Endothelial cell of umbilical vein (primary cell): ENCODE measurements around the gene AFAP1L2. TPM values are rescaled to one million over a fixed set of nuclear protein-coding genes. Genes with fewer than 3 reads are reported as not detected.

Source experiments
- BruUV-seq: library from RNA; stranded (reverse); fragments of 400-500 nt; replicated peaks from 2 replicates; lab custom pipeline; 2021; lab: Mats Ljungman, UMichigan
- CTCF ChIA-PET: fragments of 300-600, 350-600 bp; sonication (Branson Sonifier 250); formaldehyde crosslinking; loops from one replicate; lab custom pipeline; 2021; ENCODE audit warnings: antibody characterized with exemption, inconsistent platforms; lab: Charles Lee
- POLR2A ChIA-PET: fragments of 300-600, 350-600 bp; sonication (Branson Sonifier 250); formaldehyde crosslinking; loops from one replicate; lab custom pipeline; 2021; ENCODE audit warnings: antibody characterized with exemption, inconsistent platforms; lab: Charles Lee
- DNase-seq: peaks from one replicate; pipeline ENCODE4 v3.0.0-alpha.2; 2011; ENCODE audit warnings: low read depth, low spot score
- FAIRE-seq: peaks from 2 replicates; lab custom pipeline; 2011; peaks lifted over from hg19 to GRCh38; lab: Jason Lieb, UNC
- H2AFZ ChIP-seq: 2 replicates; pipeline ENCODE4 v1.6.0; 2012; ENCODE audit warnings: low read depth, low read length, control low read depth, inconsistent platforms
- H3K27ac ChIP-seq: 2 replicates; pipeline ENCODE4 v1.5.1; 2011; ENCODE audit warnings: low read depth, mild to moderate bottlenecking, control low read depth, low read length, moderate library complexity; ENCODE audit not compliant: insufficient read depth
- H3K27me3 ChIP-seq, 2 experiments: 2 replicates each; pipeline versions ENCODE4 v1.6.0 to v1.6.1; 2011; ENCODE audit warnings: low read length in 2 of 2, mixed read lengths in 1 of 2; ENCODE audit not compliant: control insufficient read depth in 2 of 2, insufficient read depth in 2 of 2
- H3K36me3 ChIP-seq, 2 experiments: 2 replicates in 1 of 2; 3 replicates in 1 of 2; pipeline ENCODE4 v1.5.1; 2011; ENCODE audit warnings: low read length in 2 of 2, mild to moderate bottlenecking in 1 of 2, moderate library complexity in 1 of 2; ENCODE audit not compliant: control insufficient read depth in 2 of 2, insufficient read depth in 2 of 2; ENCODE audit errors: extremely low read depth in 1 of 2
- H3K4me1 ChIP-seq: 3 replicates; pipeline ENCODE4 v1.5.1; 2011; ENCODE audit warnings: mild to moderate bottlenecking, low read length; ENCODE audit not compliant: control insufficient read depth, insufficient read depth; ENCODE audit errors: extremely low read depth
- H3K4me2 ChIP-seq: 2 replicates; pipeline ENCODE4 v1.6.1; 2011; ENCODE audit warnings: low read length, control low read depth, mixed read lengths; ENCODE audit not compliant: insufficient read depth
- H3K4me3 ChIP-seq, 3 experiments: fragments of 200-600 bp in 1 of 3; sonication (generic), shearing (Covaris generic) in 1 of 3; replicated peaks in 1 of 3; 2 replicates each; pipeline ENCODE4 v1.5.1; 2011 to 2016; ENCODE audit warnings: control low read depth in 3 of 3, low read length in 3 of 3, mild to moderate bottlenecking in 2 of 3, inconsistent platforms in 1 of 3, low read depth in 1 of 3, moderate library complexity in 1 of 3; ENCODE audit not compliant: insufficient read depth in 1 of 3
- H3K79me2 ChIP-seq: 2 replicates; pipeline ENCODE4 v1.6.0; 2012; ENCODE audit warnings: low read length, inconsistent platforms; ENCODE audit not compliant: control insufficient read depth, insufficient read depth
- H3K9ac ChIP-seq: replicated peaks from 2 replicates; pipeline ENCODE3; 2011; ENCODE audit warnings: low read length, control low read depth; ENCODE audit not compliant: insufficient read depth; ENCODE audit errors: extremely low read depth
- H3K9me1 ChIP-seq: replicated peaks from 3 replicates; pipeline ENCODE4 v1.6.0; 2011; ENCODE audit warnings: mild to moderate bottlenecking, low read length; ENCODE audit not compliant: control insufficient read depth, insufficient read depth; ENCODE audit errors: extremely low read depth
- H3K9me3 ChIP-seq: replicated peaks from 2 replicates; pipeline ENCODE4 v1.5.1; 2012; ENCODE audit warnings: low read length, inconsistent platforms; ENCODE audit not compliant: control insufficient read depth, insufficient read depth
- H4K20me1 ChIP-seq: replicated peaks from 2 replicates; pipeline ENCODE3; 2011; ENCODE audit warnings: mild to moderate bottlenecking, low read length; ENCODE audit not compliant: control insufficient read depth, insufficient read depth; ENCODE audit errors: extremely low read depth
- EZH2 ChIP-seq: IDR thresholded peaks from 2 replicates; pipeline ENCODE4 v1.6.1; 2012; ENCODE audit warnings: borderline replicate concordance, low read depth, mild to moderate bottlenecking, moderate library complexity, low read length, inconsistent platforms; ENCODE audit not compliant: severe bottlenecking
- GATA2 ChIP-seq: IDR thresholded peaks from 2 replicates; pipeline ENCODE4 v1.7.0; 2011; ENCODE audit warnings: low read depth, mild to moderate bottlenecking, moderate library complexity, mixed read lengths, low read length; ENCODE audit not compliant: insufficient read length, insufficient read depth
- JUN ChIP-seq: IDR thresholded peaks from 2 replicates; pipeline ENCODE4 v1.6.1; 2011; ENCODE audit warnings: borderline replicate concordance, low read depth; ENCODE audit not compliant: insufficient read length, insufficient read depth
- MYC ChIP-seq: IDR thresholded peaks from one replicate; pipeline ENCODE4 v1.6.1; 2011; ENCODE audit warnings: mild to moderate bottlenecking, low read depth, low read length
- POLR2A ChIP-seq: IDR thresholded peaks from 2 replicates; pipeline ENCODE4 v1.6.1; 2012; ENCODE audit warnings: low read depth, mild to moderate bottlenecking, control low read depth, low read length
- POLR2AphosphoS5 ChIP-seq: IDR thresholded peaks from 2 replicates; pipeline ENCODE4 v1.6.1; 2012; ENCODE audit warnings: low read depth, mild to moderate bottlenecking, control low read depth, low read length, moderate library complexity; ENCODE audit not compliant: insufficient read depth
- dilution Hi-C: fragments of 300-500 bp; cut with MboI; formaldehyde crosslinking; loops from one replicate; pipeline ENCODE4 v1.15.0; 2019; ENCODE audit warnings: low sequenced_read_pairs; ENCODE audit not compliant: extremely low pct_ligation_motif_present
- intact Hi-C: fragments of 100-400 bp; cut with micrococcal nuclease; formaldehyde crosslinking; loops from one replicate; pipeline ENCODE4 v1.10.0; 2022
- polyA plus RNA-seq, 4 experiments: library from polyadenylated mRNA; depleted of rRNA in 3 of 4; stranded (reverse) in 3 of 4; unstranded in 1 of 4; fragments of >200 nt; gene quantifications; 2 replicates each; pipeline versions ENCODE4 v1.2.1 to v1.2.3, GENCODE V29; 2011 to 2012; ENCODE audit warnings: missing spikeins in 1 of 4
- total RNA-seq: library from RNA; stranded (reverse); gene quantifications from 2 replicates; pipeline ENCODE4 v1.2.3, GENCODE V29; 2021
- TF ChIP-seq, protein P1 (sequence below), 2 donors: IDR thresholded peaks; 1 replicate in 1 of 2; 2 replicates in 1 of 2; pipeline ENCODE4 v1.5.1; 2011; ENCODE audit warnings: low read length in 2 of 2, mild to moderate bottlenecking in 2 of 2, moderate library complexity in 2 of 2, control low read depth in 1 of 2, inconsistent platforms in 1 of 2, low read depth in 1 of 2; ENCODE audit not compliant: insufficient read depth in 1 of 2; ENCODE audit errors: extremely low read depth in 1 of 2
- TF ChIP-seq, protein P2 (sequence below): IDR thresholded peaks from 2 replicates; pipeline ENCODE4 v1.6.1; 2011; ENCODE audit not compliant: insufficient read depth, insufficient read length

The AFAP1L2 gene
- total and polyA plus RNA-seq, 2 donors (not counting 3 experiments of a cell fraction or from before 2014, with no cell fraction given): 0.90 to 4.1 TPM

DNA sequence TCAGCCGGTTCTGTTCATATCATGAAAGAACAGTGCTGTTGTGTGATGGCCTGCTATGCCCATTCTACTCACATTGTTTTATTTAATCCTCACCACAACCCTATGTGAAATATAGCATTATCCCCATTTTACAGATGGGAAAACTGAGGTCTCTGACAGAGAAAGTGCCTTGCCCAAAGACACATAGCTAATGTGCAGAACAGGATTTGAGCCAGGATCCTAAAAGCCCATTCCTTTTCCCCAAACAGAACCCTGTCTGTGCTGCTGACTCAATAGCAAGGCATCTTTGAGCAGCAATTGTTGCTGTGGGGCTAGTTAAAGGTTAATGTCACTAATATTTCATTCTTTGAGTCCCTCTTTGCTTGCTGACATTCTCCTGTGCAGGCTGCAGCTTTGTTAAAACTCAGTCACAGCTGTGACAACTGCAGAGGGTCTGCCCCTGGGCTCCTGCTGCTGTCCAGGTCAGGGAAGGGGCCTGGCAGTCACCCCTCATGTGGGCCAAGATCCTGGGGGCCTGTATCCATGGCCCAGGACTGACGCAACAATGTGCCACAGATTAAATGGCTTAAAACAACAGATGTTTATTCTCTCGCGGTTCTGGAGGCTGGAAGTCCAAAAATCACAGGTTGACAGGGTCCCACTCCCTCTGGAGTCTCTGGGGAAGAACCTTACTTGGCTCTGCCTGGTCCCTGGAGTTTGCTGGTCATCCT, 40.4 kb downstream of the AFAP1L2 start:
- dilution Hi-C loops (no loop called here), intact Hi-C loops (no loop called here)
- Histone ChIP-seq H3K9me3 (no peaks in the 10 kb centered on the region), H3K36me3 (no peaks in the 10 kb centered on the region), H4K20me1 (no peaks in the 10 kb centered on the region), H3K9me1 (no peaks in the 10 kb centered on the region), H3K79me2 (no peaks in the 10 kb centered on the region), H3K9ac (no peak overlapping the region), H3K27me3 (peaks cover 9 to 34% of the 10 kb centered on the region in 2 experiments), H3K4me2 (no peak overlapping the region), H3K4me3 (no peak overlapping the region), H3K4me1 (peaks cover 5% of the 10 kb centered on the region), H3K27ac (no peak overlapping the region), H2AFZ (no peak overlapping the region)
- ChIA-PET POLR2A (no interaction called here), CTCF (interaction anchor here (1.2 kb wide), 1 partner anchor 60 kb away, joined by 4 read pairs; no protein-coding TSS in a partner anchor)
- DNase-seq (no peak), FAIRE-seq (no peak)
- TF ChIP-seq MYC: no peak
- TF ChIP-seq JUN: no peak
- TF ChIP-seq, protein P1, sequence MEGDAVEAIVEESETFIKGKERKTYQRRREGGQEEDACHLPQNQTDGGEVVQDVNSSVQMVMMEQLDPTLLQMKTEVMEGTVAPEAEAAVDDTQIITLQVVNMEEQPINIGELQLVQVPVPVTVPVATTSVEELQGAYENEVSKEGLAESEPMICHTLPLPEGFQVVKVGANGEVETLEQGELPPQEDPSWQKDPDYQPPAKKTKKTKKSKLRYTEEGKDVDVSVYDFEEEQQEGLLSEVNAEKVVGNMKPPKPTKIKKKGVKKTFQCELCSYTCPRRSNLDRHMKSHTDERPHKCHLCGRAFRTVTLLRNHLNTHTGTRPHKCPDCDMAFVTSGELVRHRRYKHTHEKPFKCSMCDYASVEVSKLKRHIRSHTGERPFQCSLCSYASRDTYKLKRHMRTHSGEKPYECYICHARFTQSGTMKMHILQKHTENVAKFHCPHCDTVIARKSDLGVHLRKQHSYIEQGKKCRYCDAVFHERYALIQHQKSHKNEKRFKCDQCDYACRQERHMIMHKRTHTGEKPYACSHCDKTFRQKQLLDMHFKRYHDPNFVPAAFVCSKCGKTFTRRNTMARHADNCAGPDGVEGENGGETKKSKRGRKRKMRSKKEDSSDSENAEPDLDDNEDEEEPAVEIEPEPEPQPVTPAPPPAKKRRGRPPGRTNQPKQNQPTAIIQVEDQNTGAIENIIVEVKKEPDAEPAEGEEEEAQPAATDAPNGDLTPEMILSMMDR (IDR thresholded peaks at IDR 0.05; ENCODE audit: extremely low read depth in 1 of 2, insufficient read depth in 1 of 2, low read depth in 1 of 2, low read length in 2 of 2): no peak
- no peak for TF ChIP-seq GATA2
- no peak for TF ChIP-seq POLR2AphosphoS5
- no peak for TF ChIP-seq POLR2A
- no peak for TF ChIP-seq EZH2
- TF ChIP-seq, protein P2, sequence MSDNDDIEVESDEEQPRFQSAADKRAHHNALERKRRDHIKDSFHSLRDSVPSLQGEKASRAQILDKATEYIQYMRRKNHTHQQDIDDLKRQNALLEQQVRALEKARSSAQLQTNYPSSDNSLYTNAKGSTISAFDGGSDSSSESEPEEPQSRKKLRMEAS: no peak
- no TSS peak for BruUV-seq
